Measurements from ENCODE around the gene HYDIN.

HYDIN gene

DNA sequence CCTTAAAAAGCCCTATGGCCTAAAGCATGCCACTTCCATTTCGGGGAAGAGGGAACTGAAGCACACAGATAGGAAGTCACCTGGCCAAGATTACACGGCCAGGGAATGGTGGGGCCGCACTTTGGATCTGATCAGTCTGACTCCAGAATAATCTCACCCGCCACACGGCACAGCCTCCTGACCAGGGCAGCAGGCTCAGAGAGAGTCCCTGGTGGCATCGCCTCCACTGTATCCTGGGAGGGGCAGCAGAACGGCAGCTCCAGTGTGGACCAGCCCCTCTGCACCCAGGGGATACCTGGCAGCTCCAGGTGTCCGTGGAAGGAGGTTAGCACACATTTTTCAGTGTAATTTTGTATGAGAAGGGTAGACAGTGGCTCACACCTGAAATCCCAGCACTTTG, 465.0 kb downstream of the HYDIN start:
- TF ChIP-seq, protein P1, sequence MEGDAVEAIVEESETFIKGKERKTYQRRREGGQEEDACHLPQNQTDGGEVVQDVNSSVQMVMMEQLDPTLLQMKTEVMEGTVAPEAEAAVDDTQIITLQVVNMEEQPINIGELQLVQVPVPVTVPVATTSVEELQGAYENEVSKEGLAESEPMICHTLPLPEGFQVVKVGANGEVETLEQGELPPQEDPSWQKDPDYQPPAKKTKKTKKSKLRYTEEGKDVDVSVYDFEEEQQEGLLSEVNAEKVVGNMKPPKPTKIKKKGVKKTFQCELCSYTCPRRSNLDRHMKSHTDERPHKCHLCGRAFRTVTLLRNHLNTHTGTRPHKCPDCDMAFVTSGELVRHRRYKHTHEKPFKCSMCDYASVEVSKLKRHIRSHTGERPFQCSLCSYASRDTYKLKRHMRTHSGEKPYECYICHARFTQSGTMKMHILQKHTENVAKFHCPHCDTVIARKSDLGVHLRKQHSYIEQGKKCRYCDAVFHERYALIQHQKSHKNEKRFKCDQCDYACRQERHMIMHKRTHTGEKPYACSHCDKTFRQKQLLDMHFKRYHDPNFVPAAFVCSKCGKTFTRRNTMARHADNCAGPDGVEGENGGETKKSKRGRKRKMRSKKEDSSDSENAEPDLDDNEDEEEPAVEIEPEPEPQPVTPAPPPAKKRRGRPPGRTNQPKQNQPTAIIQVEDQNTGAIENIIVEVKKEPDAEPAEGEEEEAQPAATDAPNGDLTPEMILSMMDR (conservative IDR thresholded peaks at IDR 0.05; ENCODE audit: low read depth, low read length) = no peak
- DNase-seq (ENCODE audit: low read depth) = no peak
- no peak overlapping the region for H3K4me3 ChIP-seq (ENCODE audit: low read length)

DNA sequence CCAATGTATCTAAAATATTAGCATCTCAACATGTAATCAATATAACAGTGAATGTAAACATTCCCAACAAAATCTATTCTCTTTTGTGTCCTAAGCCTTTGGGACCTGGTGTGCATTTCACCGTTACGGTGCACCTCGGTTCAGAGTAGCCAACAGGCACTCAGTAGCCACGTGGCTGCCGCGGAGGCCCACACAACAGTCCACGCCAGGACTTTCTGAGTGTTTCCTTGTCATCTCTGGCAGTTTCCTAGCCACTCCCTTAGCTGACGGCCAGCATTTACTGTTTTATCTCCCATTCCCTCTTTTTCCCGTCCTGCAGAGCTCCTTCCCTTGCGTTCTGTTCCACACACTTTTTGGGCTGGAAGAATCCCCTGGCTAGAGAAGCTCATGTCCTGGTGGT, 465.9 kb downstream of the HYDIN start:
- no peak for DNase-seq (ENCODE audit: low read depth)
- no peak overlapping the region for H3K4me3 ChIP-seq (ENCODE audit: low read length)
- TF ChIP-seq, protein P1 (conservative IDR thresholded peaks at IDR 0.05; ENCODE audit: low read depth, low read length) = no peak

DNA sequence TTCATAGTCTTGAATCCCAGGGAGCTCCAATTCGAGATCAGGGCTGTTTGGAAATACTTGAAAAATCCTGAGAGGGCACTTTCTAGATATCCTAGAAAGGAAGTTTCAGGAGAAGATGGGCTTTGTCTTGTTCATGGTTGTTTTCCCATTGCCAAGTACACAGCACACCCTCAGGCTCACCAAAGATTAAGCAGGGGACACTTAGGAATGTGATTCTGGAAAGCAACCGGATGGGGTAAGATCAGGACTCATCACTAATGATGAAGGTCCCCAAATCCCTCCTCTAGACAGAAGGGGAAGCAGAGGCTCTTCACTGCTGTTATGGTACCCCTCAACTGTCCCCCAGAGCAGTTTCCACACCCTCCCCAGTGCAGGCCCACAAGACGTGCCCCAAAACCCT, 470.3 kb downstream of the HYDIN start:
- H3K4me3 ChIP-seq (ENCODE audit: low read length) = no peak overlapping the region
- DNase-seq (ENCODE audit: low read depth) = no peak
- TF ChIP-seq, protein P1 (conservative IDR thresholded peaks at IDR 0.05; ENCODE audit: low read depth, low read length) = no peak

DNA sequence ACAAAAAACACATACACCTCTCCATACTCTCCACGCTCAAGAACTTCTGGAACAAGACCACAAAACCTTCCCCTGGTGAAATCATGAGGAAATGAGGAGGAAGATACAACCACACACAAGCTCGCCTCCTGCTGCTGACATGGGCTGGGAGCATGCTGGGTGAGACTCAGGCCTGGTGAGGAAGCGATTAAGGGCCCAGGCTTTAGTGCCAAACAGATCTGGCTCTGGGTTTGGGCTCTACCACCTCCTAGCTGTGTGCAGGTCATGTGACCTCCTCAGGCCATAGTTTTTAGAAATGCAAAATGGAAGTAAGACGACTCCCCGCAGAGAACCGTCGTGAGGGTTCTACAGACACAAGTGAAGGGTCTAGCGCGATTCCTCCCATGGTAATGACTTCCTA, 470.9 kb downstream of the HYDIN start:
- TF ChIP-seq, protein P1 (conservative IDR thresholded peaks at IDR 0.05; ENCODE audit: low read depth, low read length) = no peak
- H3K4me3 ChIP-seq (ENCODE audit: low read length) = no peak overlapping the region
- no peak for DNase-seq (ENCODE audit: low read depth)

DNA sequence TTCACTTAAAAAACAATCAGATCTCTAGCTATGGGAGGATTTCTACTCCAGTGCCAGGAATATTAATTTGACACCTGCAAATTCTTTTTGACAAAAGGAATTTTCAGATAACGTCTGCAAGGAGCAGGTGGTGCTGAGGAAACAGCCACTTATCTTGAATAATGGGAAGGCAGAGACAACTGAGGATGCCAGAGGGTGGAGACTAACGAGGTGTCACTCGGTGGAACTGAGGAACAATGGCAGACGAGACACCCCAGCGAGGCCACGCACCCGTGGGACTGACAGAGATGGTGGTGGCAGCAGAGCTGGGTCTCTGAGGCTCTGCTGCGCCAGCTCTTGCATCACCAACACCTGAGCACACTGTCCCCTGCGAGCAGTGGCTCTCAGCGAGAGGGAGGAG, 471.7 kb downstream of the HYDIN start:
- TF ChIP-seq, protein P1 (conservative IDR thresholded peaks at IDR 0.05; ENCODE audit: low read depth, low read length) = no peak
- DNase-seq (ENCODE audit: low read depth) = no peak
- H3K4me3 ChIP-seq (ENCODE audit: low read length) = no peak overlapping the region

All from retinal pigment epithelial cell (primary cell).